Memory B cell (primary cell): ENCODE results near the gene TMEM88.
A peak's percentile ranks its signal among the peaks of the same experiment; 100 is the strongest.
"Not testable (repeated sequence)": the region's sequence is repeated elsewhere in the genome, so short reads cannot be mapped to it uniquely, and the experiment has no call there.

Experiments used
- ATAC-seq: fragments of 150-1000 bp; cut with Tn5 transposase; 2 replicates; pipeline ENCODE4 v1.10.0; 2021; ENCODE audit warnings: low read depth, mild to moderate bottlenecking, moderate library complexity
- DNase-seq, 2 donors: peaks; one replicate each; pipeline ENCODE4 v3.0.0; 2022; ENCODE audit warnings: low spot score in 2 of 2
- H3K27ac Mint-ChIP-seq: one replicate; pipeline ENCODE4 v1.8.0; 2022; ENCODE audit warnings: mild to moderate bottlenecking, moderate library complexity, mixed read lengths
- H3K27me3 Mint-ChIP-seq: one replicate; pipeline ENCODE4 v1.8.0; 2022; ENCODE audit warnings: mixed read lengths
- H3K36me3 Mint-ChIP-seq: one replicate; pipeline ENCODE4 v1.8.0; 2022; ENCODE audit warnings: mild to moderate bottlenecking, mixed read lengths
- H3K4me1 Mint-ChIP-seq: one replicate; pipeline ENCODE4 v1.8.0; 2022; ENCODE audit warnings: mixed read lengths
- H3K4me3 Mint-ChIP-seq: one replicate; pipeline ENCODE4 v1.8.0; 2022; ENCODE audit warnings: mild to moderate bottlenecking, moderate library complexity, mixed read lengths
- H3K9me3 Mint-ChIP-seq: one replicate; pipeline ENCODE4 v1.8.0; 2022; ENCODE audit warnings: mixed read lengths

Gene TMEM88, protein sequence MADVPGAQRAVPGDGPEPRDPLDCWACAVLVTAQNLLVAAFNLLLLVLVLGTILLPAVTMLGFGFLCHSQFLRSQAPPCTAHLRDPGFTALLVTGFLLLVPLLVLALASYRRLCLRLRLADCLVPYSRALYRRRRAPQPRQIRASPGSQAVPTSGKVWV

DNA sequence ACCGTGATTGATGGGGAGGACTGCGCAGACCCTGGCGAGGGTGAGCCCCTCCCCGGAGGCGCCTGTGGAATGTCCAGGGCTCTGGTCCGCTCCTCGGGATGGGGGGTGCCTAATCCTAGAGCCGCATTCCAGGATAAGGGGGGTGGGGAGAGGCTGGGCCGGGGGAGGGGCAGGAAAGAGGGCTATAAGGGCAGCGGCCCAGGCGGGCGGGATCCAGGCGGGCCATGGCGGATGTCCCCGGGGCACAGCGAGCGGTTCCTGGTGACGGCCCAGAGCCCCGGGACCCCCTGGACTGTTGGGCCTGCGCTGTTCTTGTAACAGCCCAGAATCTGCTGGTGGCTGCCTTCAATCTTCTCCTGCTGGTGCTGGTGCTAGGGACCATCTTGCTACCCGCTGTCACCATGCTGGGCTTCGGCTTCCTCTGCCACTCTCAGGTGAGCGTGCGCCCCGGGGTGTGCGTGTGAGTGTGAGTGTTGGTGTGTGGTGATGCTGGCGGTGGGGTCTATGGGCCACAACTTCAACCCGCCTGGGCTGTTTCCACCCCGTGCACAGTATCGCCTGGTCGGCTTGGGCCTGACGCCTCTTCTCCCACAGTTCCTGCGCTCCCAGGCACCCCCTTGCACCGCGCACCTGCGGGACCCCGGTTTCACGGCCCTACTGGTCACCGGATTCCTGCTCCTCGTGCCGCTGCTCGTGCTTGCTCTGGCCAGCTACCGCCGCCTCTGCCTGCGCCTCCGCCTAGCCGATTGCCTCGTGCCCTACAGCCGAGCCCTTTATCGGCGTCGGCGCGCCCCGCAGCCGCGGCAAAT lies at the start of gene TMEM88:
Gene TMEM88, plus strand, starts transcription at position 216 of the 809 bp plus-strand sequence. Its CDS starts 9 bp downstream, at position 225.
- Mint-ChIP-seq H3K4me3 (peak within 1 kb of the TSS; percentile 27), H3K27ac (no peak within 1 kb of the TSS)

DNA sequence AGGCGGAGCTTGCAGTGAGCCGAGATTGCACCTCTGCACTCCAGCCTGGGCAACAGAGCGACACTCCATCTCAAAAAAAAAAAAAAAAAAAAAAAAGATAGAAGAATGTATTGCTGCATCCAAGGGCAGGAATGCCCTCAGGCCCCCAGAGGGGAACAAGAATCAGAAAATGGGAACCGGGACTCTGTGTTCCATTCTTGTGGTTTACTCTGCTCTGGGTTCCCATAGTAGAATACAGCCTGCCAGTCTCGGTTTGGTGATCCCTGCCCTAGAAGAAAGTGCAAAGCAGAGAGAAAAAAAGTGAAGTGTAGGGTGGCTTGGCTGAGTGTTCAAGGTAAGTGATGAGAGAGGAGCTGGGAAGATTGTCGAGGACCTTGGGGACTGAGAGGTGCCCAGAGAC lies 48.3 kb upstream of the TMEM88 start:
- Mint-ChIP-seq H3K27ac (no peak overlapping the region), H3K4me3 (no peak overlapping the region), H3K4me1 (peaks cover 2% of the 10 kb centered on the region), H3K9me3 (no peaks in the 10 kb centered on the region), H3K36me3 (no peaks in the 10 kb centered on the region), H3K27me3 (peaks cover 25% of the 10 kb centered on the region)
- ATAC-seq (no peak), DNase-seq (no peak)

More for the DNA sequence above, at the start of gene TMEM88:
- H3K9me3 Mint-ChIP-seq, result no peaks in the 10 kb centered on the region
- no peaks in the 10 kb centered on the region for H3K27me3 Mint-ChIP-seq
- DNase-seq (peak; percentile 8 to 34), ATAC-seq (no peak)
- H3K4me1 Mint-ChIP-seq, result peaks cover 19% of the 10 kb centered on the region
- H3K36me3 Mint-ChIP-seq, result peaks cover 2% of the 10 kb centered on the region

DNA sequence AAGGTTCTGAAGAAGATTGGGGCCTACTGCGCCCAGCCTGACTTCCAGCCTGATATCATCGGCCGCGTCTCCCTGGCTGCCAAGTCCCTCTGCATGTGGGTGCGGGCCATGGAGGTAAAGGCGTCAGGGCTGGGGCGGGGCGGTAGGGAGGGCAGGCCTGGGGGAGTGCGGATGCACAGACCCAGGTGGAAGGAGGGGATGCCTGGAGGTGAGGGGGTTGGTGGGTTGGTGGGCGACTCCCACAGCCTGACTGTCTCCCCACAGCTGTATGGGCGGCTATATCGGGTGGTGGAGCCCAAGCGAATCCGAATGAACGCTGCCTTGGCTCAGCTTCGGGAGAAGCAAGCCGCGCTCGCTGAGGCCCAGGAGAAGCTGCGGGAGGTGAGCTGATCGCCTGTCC lies 47.7 kb upstream of the TMEM88 start:
- no peak overlapping the region for H3K4me3 Mint-ChIP-seq
- no peak overlapping the region for H3K27ac Mint-ChIP-seq
- H3K27me3 Mint-ChIP-seq, result peaks cover 23% of the 10 kb centered on the region
- ATAC-seq (no peak), DNase-seq (no peak)
- peaks cover 2% of the 10 kb centered on the region for H3K4me1 Mint-ChIP-seq
- no peaks in the 10 kb centered on the region for H3K36me3 Mint-ChIP-seq
- no peaks in the 10 kb centered on the region for H3K9me3 Mint-ChIP-seq

DNA sequence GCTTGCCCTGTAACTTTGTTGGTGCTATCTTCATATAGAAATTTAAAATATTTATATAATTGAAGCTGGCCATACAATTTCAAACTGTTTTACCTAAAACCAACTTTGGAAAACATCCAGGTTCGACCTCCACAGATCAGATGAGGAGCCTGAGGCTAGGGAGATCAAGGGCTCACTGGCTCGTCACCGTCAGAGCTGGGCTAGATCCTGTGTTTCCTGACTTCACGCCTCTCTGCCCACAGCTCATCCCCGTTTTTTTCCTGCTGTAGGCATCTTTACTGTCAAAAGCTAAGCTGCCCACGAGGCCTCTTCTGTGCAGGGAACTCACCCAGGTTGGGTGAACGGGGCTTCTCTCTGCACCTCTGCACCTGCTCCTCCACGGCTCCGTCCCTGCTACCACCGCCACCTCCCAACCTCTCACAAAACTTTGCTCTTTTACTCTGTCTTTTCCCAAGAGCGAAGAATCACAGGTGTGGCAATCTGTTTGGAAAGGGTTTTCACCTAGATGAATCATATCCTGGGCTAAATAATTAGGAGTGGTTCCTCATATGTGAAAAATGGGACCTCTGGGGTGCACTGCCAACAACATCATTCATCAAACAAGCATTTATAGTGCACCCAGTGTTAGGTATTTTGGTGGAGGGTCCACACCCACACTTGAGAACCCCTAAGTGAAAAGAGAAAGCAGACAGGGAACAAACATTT lies 45.6 kb upstream of the TMEM88 start:
- peaks cover 19% of the 10 kb centered on the region for H3K27me3 Mint-ChIP-seq
- no peaks in the 10 kb centered on the region for H3K36me3 Mint-ChIP-seq
- DNase-seq (no peak), ATAC-seq (no peak)
- H3K27ac Mint-ChIP-seq, result no peak overlapping the region
- H3K4me3 Mint-ChIP-seq, result no peak overlapping the region
- H3K9me3 Mint-ChIP-seq, result no peaks in the 10 kb centered on the region
- H3K4me1 Mint-ChIP-seq, result no peaks in the 10 kb centered on the region

DNA sequence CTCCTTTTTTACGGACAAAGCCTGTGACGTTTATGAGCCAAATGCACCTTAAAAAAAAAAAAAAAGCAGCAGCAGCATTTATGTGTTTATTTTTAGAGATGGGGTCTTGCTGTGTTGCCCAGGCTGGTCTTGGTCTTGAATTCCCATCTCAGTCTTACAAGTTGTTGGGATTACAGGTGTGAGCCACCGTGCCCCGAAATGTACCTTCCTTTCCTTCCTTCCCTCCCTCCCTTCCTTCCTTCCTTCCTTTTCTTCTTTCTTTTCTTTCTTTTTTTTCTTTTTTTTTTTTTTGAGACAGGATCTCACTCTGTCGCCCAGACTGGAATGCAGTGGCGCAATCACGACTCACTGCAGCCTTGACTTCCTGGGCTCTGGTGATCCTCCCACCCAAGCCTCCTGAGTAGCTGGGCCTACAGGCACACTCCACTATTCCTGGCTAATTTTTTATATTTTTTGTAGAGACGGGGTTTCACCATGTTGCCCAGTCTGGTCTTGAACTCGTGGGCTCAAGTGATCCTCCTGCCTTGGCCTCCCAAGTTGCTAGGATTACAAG lies 45.0 kb upstream of the TMEM88 start:
- H3K4me3 Mint-ChIP-seq, H3K4me1 Mint-ChIP-seq, ATAC-seq, H3K27ac Mint-ChIP-seq, H3K36me3 Mint-ChIP-seq, DNase-seq, H3K9me3 Mint-ChIP-seq: not testable (repeated sequence)
- H3K27me3 Mint-ChIP-seq, result peaks cover 19% of the 10 kb centered on the region

DNA sequence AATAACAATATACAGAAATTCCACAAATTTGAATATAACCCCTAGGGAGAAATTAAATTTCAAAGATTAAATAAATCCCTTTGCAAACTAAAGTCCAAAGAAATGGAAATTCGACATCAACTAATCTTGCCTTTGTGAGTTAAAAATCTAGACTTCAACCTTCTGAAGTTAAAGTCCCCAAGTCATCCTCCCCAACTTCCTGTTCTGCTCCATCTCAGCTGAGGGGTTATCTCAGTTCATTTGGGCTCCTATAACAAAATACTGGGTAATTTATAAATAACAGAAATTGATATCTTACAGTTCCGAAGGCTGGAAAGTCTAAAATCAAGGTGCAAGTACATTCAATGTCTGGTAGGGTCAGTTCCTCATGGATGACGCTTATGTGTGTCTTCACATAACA lies 43.6 kb upstream of the TMEM88 start:
- H3K27me3 Mint-ChIP-seq, result peaks cover 14% of the 10 kb centered on the region
- H3K9me3 Mint-ChIP-seq, result no peaks in the 10 kb centered on the region
- H3K4me1 Mint-ChIP-seq, result no peaks in the 10 kb centered on the region
- no peak for DNase-seq
- H3K27ac Mint-ChIP-seq, result no peak overlapping the region
- H3K36me3 Mint-ChIP-seq, result no peaks in the 10 kb centered on the region
- H3K4me3 Mint-ChIP-seq, result no peak overlapping the region
- no peak for ATAC-seq

DNA sequence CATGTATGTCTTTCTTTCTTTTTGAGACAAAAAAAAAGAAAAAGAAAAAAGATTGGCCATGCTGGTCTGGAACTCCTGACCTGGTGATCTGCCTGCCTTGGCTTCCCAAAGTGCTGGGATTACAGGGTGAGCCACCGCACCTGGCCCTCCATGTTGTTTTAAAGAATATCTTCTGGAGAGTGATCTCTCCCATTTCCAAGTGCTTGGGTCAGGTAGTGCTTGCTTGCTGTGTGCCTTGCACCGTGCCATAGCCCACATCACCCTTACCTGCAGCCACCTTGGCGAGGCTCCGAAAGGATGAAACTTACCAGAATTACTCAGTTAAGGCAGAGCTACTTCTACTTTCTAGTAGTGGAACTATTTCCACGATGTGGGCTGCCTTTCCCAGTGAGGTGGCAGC lies 39.9 kb upstream of the TMEM88 start:
- Mint-ChIP-seq H3K27me3 (peaks cover 2% of the 10 kb centered on the region), H3K4me1 (no peaks in the 10 kb centered on the region), H3K9me3 (no peaks in the 10 kb centered on the region), H3K27ac (no peak overlapping the region), H3K4me3 (no peak overlapping the region), H3K36me3 (no peaks in the 10 kb centered on the region)
- DNase-seq (no peak), ATAC-seq (no peak)

DNA sequence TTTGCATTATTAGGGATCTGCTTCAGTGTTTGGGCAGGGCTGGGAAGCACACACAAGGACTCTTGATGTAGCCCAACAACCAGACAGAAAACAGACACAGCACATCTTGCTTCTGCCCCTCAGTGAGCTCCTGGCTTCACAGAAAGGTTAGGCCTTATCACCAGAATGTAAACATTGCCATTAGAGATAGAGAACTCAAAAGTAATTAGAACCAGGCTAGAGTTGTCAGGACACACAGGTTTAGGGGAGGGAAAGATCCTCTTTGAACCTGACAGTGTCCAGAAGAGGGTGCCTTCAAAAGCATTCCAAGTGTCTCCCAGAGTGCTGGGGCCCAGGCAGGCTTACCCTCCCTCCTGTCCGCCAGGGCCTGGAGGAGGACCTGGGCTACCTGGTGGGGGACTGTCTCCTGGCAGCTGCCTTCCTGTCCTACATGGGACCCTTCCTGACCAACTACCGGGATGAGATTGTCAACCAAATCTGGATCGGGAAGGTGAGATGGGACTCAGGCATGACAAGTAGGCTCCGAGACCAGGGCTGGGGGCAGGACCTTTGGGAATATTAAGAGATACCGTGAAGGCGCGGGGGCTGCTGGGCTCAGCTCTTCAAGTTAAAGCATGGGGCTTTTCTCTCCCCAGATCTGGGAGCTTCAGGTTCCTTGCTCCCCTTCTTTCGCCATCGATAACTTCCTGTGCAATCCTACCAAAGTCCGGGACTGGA lies 37.8 kb upstream of the TMEM88 start:
- DNase-seq, result no peak
- Mint-ChIP-seq H3K4me3 (no peak overlapping the region), H3K9me3 (no peaks in the 10 kb centered on the region), H3K4me1 (no peaks in the 10 kb centered on the region), H3K27me3 (peaks cover 4% of the 10 kb centered on the region), H3K36me3 (no peaks in the 10 kb centered on the region), H3K27ac (no peak overlapping the region)
- no peak for ATAC-seq

DNA sequence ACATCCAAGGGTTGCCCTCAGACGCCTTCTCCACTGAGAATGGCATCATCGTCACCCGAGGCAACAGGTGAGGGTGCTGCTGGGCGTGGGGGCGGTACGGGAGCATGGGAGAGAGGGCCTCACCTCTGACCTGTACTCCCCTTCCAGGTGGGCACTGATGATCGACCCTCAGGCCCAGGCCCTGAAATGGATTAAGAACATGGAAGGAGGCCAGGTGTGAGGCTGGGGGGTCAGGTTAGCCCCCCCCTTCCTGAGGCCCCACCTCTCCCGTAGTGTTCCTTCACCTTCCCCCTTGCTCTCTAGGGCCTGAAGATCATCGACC lies 37.3 kb upstream of the TMEM88 start:
- H3K4me3 Mint-ChIP-seq, result no peak overlapping the region
- H3K36me3 Mint-ChIP-seq, result no peaks in the 10 kb centered on the region
- no peak overlapping the region for H3K27ac Mint-ChIP-seq
- ATAC-seq, result no peak
- no peaks in the 10 kb centered on the region for H3K9me3 Mint-ChIP-seq
- DNase-seq, result no peak
- peaks cover 4% of the 10 kb centered on the region for H3K27me3 Mint-ChIP-seq
- H3K4me1 Mint-ChIP-seq, result no peaks in the 10 kb centered on the region

DNA sequence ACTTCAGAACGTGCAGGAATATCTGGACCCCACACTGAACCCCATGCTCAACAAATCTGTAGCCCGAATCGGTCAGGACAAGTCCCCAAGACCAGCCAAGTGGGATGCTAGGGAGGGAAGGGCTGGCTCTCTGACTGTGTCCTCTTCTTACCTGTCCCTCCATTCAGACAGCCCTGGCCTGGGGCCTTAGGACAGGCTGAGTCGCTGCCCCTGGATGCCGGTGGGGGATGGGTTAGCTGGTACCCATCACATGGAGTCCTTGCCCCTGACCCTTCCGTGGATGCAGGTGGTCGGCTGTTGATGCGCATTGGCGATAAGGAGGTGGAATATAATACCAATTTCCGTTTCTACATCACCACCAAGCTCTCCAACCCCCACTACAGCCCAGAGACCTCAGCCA lies 36.8 kb upstream of the TMEM88 start:
- no peak for ATAC-seq
- Mint-ChIP-seq H3K36me3 (no peaks in the 10 kb centered on the region), H3K4me1 (no peaks in the 10 kb centered on the region), H3K27me3 (peaks cover 4% of the 10 kb centered on the region), H3K27ac (no peak overlapping the region), H3K9me3 (no peaks in the 10 kb centered on the region), H3K4me3 (no peak overlapping the region)
- no peak for DNase-seq

DNA sequence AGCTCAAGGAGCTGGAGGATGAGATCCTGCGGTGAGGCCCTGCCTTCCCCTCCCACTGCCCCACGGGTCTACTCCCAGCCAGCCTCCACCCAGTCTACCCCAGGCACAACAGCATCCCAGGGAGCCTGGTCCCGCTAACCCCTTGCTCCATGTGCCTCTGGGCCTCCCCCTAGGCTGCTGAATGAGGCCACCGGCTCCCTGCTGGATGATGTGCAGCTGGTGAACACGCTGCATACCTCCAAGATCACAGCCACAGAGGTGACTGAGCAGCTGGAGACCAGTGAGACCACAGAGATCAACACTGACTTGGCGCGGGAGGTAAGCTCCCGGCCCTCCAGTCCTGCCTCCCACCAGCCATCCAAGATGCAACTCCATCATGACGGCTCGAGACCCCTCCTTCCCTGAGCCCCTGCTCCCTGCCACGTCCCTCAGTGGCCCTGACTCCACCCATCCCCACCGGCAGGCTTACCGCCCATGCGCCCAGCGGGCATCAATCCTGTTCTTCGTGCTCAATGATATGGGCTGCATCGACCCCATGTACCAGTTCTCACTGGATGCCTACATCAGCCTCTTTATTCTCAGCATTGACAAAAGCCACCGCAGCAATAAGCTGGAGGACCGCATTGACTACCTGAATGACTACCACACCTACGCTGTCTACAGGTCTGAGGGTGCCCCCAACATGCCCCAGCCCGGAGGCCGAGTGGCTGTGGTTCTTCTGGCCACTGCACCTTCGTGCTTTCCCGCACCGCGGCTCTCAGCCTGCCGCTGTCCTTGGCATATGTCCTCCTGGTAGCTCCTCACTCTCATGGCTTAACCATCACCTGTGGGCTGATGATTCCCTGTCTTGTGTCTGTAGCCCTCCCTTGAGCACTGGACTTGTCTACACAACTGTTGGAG lies 35.9 kb upstream of the TMEM88 start:
- no peak overlapping the region for H3K4me3 Mint-ChIP-seq
- no peaks in the 10 kb centered on the region for H3K36me3 Mint-ChIP-seq
- no peak overlapping the region for H3K27ac Mint-ChIP-seq
- H3K9me3 Mint-ChIP-seq, result no peaks in the 10 kb centered on the region
- ATAC-seq, result no peak
- DNase-seq, result no peak
- H3K27me3 Mint-ChIP-seq, result peaks cover 6% of the 10 kb centered on the region
- H3K4me1 Mint-ChIP-seq, result no peaks in the 10 kb centered on the region

DNA sequence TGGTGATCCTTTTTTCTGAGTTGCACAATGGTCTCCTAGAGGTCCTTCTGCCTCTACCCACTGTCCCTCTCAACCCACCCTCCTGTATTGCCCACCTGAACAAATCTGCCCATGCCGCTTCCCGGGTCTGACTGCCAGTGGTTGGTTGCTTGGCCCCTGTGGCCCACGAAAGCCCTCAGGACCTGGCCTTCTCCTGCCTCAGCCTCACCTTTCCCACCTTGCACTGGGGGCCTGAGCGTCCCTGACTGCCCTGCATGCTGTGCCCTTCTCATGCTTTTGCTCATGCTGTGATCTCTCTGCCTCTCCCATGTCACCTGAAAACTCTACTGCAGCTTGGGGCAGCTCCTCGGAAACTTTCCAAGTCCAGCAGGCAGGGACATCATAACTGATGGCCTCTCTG lies 34.6 kb upstream of the TMEM88 start:
- Mint-ChIP-seq H3K4me3 (no peak overlapping the region), H3K36me3 (no peaks in the 10 kb centered on the region), H3K4me1 (no peaks in the 10 kb centered on the region), H3K27ac (no peak overlapping the region), H3K9me3 (no peaks in the 10 kb centered on the region), H3K27me3 (peaks cover 6% of the 10 kb centered on the region)
- DNase-seq, result no peak
- ATAC-seq, result no peak

DNA sequence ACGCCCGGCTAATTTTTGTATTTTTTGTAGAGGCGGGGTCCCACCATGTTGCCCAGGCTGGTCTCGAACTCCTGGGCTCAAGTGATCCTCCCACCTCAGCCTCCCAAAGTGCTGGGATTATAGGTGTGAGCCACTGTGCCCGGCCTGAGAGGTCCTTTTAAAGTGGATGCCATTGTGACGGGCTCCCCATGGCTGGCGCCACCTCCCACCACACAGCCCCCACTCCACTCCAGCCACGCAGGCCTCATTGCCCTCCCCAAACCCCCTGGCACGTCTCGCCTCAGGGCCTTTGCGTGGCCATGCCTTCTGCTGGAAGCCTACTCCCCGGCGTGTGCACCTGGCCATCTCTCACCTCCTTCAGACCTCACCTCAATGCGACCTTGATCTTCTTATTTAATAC lies 32.7 kb upstream of the TMEM88 start:
- Mint-ChIP-seq H3K4me3 (no peak overlapping the region), H3K27ac (no peak overlapping the region), H3K36me3 (no peaks in the 10 kb centered on the region), H3K9me3 (no peaks in the 10 kb centered on the region), H3K4me1 (no peaks in the 10 kb centered on the region), H3K27me3 (peaks cover 4% of the 10 kb centered on the region)
- ATAC-seq (no peak), DNase-seq (no peak)
